Testis (tissue), 3 donors: ENCODE measurements around the gene LDLRAD4. TPM values are rescaled to one million over a fixed set of nuclear protein-coding genes. Genes with fewer than 3 reads are reported as not detected.

ENCODE experiments used
- DNase-seq: peaks from one replicate; pipeline ENCODE4 v3.0.0-alpha.2; 2019
- H3K27ac ChIP-seq, 2 donors: fragments of 200-600 bp; sonication (generic); one replicate each; pipeline ENCODE4 v1.5.1; 2019
- H3K27me3 ChIP-seq: fragments of 200-600 bp; sonication (generic); one replicate; pipeline ENCODE4 v1.5.1; 2019
- H3K36me3 ChIP-seq: fragments of 200-600 bp; sonication (generic); one replicate; pipeline ENCODE4 v1.5.1; 2017; ENCODE audit warnings: low read depth; ENCODE audit errors: missing control alignments
- H3K4me1 ChIP-seq: fragments of 200-600 bp; sonication (generic); one replicate; pipeline ENCODE4 v1.5.1; 2019
- H3K4me3 ChIP-seq, 2 donors: fragments of 200-600 bp; sonication (generic); one replicate each; pipeline ENCODE4 v1.5.1; 2017 to 2019
- H3K9me3 ChIP-seq: fragments of 200-600 bp; sonication (generic); one replicate; pipeline ENCODE4 v1.5.1; 2017
- CTCF ChIP-seq, 3 experiments: fragments of 450-650 bp in 2 of 3; fragments of 200-600 bp in 1 of 3; sonication (generic) in 1 of 3; IDR thresholded peaks; one replicate each; pipeline ENCODE4 v1.5.1; 2016 to 2019; ENCODE audit warnings: antibody characterized with exemption in 3 of 3, mild to moderate bottlenecking in 2 of 3, moderate library complexity in 1 of 3
- POLR2A ChIP-seq: fragments of 450-650 bp; IDR thresholded peaks from one replicate; pipeline ENCODE4 v1.6.1; 2017; ENCODE audit warnings: antibody characterized with exemption, mild to moderate bottlenecking, moderate library complexity
- WGBS, 2 donors: methylation state at CpG; one replicate each; pipeline ENCODE4 v1.1.5; 2018; 5-methylcytosine and 5-hydroxymethylcytosine counted together
- intact Hi-C: fragments of 100-400 bp; cut with DNase I; formaldehyde crosslinking; loops from one replicate; pipeline ENCODE4 v1.15.1; 2023; ENCODE audit warnings: low total_unique reads
- polyA plus RNA-seq: library from polyadenylated mRNA; stranded (reverse); fragments of 350-450 nt; fragmentation: Illumina TruSeq; extraction: RNeasy Lipid Tissue Mini Kit (QIAGEN cat#74804); gene quantifications from one replicate; pipeline ENCODE4 v1.2.3, GENCODE V29; 2014; ENCODE audit warnings: low read depth, low replicate concordance; ENCODE audit not compliant: insufficient read depth
- total RNA-seq, 2 donors: library from RNA; depleted of rRNA; stranded (reverse); fragments of >200 nt; gene quantifications; one replicate each; pipeline ENCODE4 v1.2.3, GENCODE V29; 2016

Gene LDLRAD4
- total and polyA plus RNA-seq, 3 donors from 2014 or later, result 22.0 to 42.2 (median 25.9) TPM

DNA sequence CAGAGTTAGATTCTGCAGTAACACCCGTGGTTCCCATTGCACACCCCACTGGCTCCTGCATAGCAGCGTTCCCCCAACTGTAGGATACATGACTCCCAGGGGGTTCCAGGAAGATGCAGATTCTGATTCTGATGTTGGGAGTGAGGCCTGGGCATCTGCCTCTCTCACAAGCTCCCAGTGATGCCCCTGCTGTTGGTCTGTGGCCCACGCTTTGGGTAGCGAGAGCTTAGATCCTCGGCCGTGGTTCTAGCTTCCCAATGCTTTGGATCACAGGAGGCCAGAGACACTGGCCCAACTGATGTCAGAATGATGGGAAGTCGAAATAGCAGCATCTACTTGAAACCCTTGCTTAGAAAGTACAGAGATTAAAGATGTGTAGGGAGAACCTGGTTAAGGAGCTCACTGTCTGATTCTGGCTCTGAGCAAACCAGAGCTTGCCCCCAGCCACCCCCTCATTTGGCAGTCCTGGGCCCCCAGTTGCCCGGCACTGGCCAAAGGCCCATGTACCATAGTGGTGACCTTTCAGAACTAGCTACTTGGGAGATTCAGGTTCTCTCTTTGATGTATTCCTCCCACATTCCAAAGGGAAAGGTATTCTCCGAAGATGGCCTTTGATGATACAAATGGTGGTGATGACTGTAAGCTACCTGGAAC lies 310.3 kb downstream of the LDLRAD4 start:
- 94 to 95% methylated on average over 9 of the region's 9 CpGs for WGBS, 2 donors
- DNase-seq, result no peak
- TF ChIP-seq POLR2A (no peak), CTCF (IDR thresholded peaks at IDR 0.05) (no peak)
- Histone ChIP-seq H3K27me3 (no peaks in the 10 kb centered on the region), H3K4me1 (no peaks in the 10 kb centered on the region), H3K27ac (no peak overlapping the region), H3K36me3 (no peaks in the 10 kb centered on the region), H3K4me3 (no peak overlapping the region), H3K9me3 (no peaks in the 10 kb centered on the region)
- intact Hi-C loops, result no loop called here

DNA sequence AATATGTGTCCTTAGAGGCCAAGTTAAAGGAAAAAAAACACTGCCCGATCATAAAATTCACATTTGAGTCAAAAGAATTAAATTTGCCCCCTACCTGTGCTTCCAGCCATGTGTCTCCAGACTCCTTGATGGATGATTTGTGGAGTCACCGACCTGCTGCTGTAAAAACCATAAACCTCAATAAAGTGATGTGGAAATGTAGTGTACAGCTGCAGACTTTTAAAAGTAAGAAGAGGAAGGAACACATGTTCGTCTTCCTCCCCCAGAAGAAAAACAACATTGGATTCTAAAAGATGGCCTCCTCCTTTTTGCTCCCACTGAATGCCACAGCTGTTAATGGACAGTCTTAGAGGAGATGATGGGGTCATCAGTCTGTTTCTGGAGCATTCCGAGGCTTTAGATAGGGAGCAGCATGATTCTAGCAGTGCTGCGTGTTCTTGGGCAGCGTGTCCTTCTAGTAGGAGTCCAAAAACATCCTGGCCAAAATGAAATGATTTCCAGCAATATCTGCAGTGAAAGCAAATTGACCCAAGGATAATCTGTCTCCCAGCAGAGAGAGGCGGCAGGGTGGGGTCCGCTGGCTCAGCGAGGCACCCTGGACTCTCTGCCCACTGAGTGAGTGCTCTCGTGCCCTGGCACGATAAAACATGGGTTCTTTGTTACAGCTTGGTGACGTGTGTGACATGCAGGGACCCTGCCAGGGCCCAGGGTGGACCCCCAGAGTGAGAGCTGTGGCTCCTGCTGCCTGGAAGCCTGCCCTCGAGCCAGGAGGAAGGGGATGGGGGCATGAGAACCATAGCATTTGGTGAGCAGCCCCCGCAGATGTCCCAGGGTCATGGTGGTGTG lies 311.7 kb downstream of the LDLRAD4 start:
- Histone ChIP-seq H3K27ac (peak overlapping the region in 1 of 2 donors; percentile 24), H3K27me3 (no peaks in the 10 kb centered on the region), H3K9me3 (no peaks in the 10 kb centered on the region), H3K4me3 (no peak overlapping the region), H3K4me1 (no peaks in the 10 kb centered on the region), H3K36me3 (no peaks in the 10 kb centered on the region)
- DNase-seq, result no peak
- WGBS, 2 donors, result 62 to 70% methylated on average over 11 to 14 of the region's 14 CpGs
- intact Hi-C loops, result no loop called here
- TF ChIP-seq POLR2A, result no peak
- no peak for TF ChIP-seq CTCF (IDR thresholded peaks at IDR 0.05)

GRCh38 chr18:13530879-13531387 lies 312.4 kb downstream of the LDLRAD4 start:
- Histone ChIP-seq H3K9me3 (no peaks in the 10 kb centered on the region), H3K4me1 (no peaks in the 10 kb centered on the region), H3K36me3 (no peaks in the 10 kb centered on the region), H3K27ac (peak overlapping the region in 1 of 2 donors; percentile 24), H3K27me3 (no peaks in the 10 kb centered on the region), H3K4me3 (no peak overlapping the region)
- peak in 2 of 3 experiments; percentile 22 to 50 for TF ChIP-seq CTCF (IDR thresholded peaks at IDR 0.05)
- TF ChIP-seq POLR2A, result no peak
- intact Hi-C loops, result no loop called here
- peak; percentile 75 for DNase-seq
- 71 to 74% methylated on average over 7 of the region's 7 CpGs for WGBS, 2 donors

DNA sequence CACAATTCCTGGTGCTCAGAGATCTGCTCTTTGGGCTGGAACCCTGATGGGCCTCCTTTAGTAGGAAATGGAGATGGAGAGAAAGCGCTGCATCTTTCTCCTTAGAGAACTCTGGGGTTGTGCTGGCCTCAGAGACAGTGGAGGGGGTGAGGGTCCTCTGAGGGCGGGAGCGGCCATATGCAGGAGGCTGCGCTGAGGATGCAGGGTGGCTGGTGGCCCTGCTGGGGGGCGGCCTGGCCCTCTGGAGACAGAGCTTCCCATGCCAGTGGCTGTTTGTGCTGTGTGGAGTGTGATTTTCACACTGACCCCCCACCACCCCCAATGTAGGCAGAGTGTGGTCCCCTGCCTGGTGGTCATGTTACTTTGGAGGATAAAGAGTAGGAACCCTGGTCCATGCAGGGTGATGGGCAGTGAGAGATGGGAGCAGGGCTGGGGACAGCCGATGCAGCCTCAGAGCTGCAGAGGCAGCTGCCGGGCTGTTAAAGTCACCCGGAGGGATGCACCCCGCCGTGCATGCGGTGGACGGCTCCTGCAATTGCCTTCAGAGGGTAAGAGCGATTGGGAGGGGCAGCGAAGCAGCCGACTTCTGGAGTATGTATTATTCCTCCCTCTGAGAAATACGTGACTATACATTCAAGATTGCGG lies 313.2 kb downstream of the LDLRAD4 start:
- no peaks in the 10 kb centered on the region for H3K4me1 ChIP-seq
- TF ChIP-seq CTCF (IDR thresholded peaks at IDR 0.05) (no peak), POLR2A (no peak)
- WGBS, 2 donors, result 90 to 92% methylated on average over 17 of the region's 17 CpGs
- no peak for DNase-seq
- H3K36me3 ChIP-seq, result no peaks in the 10 kb centered on the region
- no peaks in the 10 kb centered on the region for H3K27me3 ChIP-seq
- no peak overlapping the region for H3K4me3 ChIP-seq
- intact Hi-C loops, result no loop called here
- H3K9me3 ChIP-seq, result no peaks in the 10 kb centered on the region
- H3K27ac ChIP-seq, result no peak overlapping the region
